KOPT-K1 (cell line): ENCODE data around the gene REEP5.
"Not testable (repeated sequence)": the region's sequence is repeated elsewhere in the genome, so short reads cannot be mapped to it uniquely, and the experiment has no call there.

Source experiments
- H3K27ac ChIP-seq: fragments of 200-600 bp; sonication (generic); 2 replicates; pipeline ENCODE4 v1.5.1; 2016; ENCODE audit warnings: antibody characterized with exemption, mild to moderate bottlenecking, low read depth, low read length; ENCODE audit not compliant: poor library complexity, severe bottlenecking
- H3K36me3 ChIP-seq: fragments of 200-600 bp; sonication (generic); 2 replicates; pipeline ENCODE4 v1.5.1; 2017; ENCODE audit warnings: antibody characterized with exemption, mild to moderate bottlenecking, low read length, moderate library complexity; ENCODE audit not compliant: insufficient read depth
- H3K9me3 ChIP-seq: fragments of 200-600 bp; sonication (generic); 2 replicates; pipeline ENCODE4 v1.5.1; 2017; ENCODE audit warnings: antibody characterized with exemption, low read length, mild to moderate bottlenecking; ENCODE audit not compliant: insufficient read depth, poor library complexity, severe bottlenecking

REEP5 gene

DNA sequence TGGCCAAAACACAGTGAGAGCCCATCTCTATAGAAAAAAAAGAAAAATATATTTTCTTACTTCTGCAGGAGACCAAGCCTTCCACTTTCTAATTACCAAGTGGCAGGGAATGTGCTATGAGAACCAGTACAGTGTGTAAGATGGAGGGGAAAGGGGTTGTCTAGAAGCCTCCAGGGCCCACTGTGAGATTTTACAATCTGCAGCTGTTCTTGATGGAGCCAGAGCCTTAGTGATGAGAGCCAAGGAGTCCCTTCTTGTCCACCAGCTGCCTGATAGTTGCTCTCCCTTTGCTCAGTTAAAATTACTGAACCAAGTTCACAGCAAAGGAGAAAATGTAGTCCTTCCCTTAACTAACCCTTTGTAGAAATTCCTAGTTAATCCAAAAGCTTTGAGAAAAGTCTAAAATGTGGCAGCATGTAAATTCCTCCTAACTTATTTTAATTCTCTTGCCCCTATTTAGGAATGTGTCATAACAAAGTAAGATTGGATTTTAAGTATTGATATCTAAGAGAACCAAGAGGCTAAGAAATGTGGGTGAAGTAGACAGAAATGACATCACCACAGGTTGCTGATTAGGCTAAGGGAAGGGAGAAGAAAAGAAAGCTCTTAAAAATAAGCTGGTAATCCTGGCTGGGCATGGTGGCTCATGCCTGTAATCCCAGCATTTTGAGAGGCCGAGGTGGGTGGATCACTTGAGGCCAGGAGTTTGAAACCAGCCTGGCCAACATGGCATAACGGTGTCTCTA lies 41.6 kb downstream of the REEP5 start:
- no peak overlapping the region for H3K27ac ChIP-seq
- H3K36me3 ChIP-seq, result peaks cover 84% of the 10 kb centered on the region

DNA sequence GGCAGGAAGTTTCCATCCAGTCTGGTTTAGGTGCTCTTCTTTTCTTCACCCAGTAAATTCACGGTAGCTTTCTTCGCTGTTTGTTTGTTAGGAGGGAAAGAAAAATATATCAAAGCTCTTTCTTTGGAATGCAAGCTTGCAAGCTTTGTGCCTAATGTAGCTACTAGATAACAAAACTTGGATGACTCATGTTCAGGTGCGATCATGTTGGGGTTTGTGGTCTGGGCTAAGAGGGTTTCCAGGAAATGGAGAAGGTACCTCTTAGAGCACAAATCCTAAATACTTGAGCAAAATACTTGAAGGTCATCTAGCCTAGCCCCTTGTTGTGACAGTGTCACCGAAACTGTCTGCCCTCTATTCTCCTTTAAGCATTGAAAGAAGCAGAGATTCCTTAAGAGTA lies 43.3 kb downstream of the REEP5 start:
- Histone ChIP-seq H3K27ac (peak overlapping the region; percentile 30), H3K9me3 (no peaks in the 10 kb centered on the region), H3K36me3 (peaks cover 84% of the 10 kb centered on the region)

More for the DNA sequence above, 41.6 kb downstream of the REEP5 start:
- H3K9me3 ChIP-seq, result no peaks in the 10 kb centered on the region

DNA sequence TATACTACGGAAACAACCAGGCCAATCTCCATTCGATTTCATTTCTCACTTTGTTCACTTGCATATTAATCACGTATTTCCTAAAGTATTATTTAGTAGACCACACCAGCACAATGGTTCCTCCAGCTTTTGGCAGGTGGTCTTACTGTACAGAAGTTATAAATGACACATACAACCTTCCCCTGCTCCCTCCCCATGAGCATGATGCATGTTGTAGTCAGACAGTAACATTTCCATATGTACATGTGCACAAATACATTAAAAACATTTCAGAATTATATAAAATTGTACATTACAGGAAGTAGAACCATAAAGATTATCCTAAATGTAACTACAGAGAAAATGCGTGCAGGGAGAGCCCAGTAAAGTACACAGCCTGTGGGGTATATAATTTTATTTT lies 43.9 kb downstream of the REEP5 start:
- Histone ChIP-seq H3K9me3 (no peaks in the 10 kb centered on the region), H3K27ac (peak overlapping the region; percentile 30), H3K36me3 (peaks cover 83% of the 10 kb centered on the region)

DNA sequence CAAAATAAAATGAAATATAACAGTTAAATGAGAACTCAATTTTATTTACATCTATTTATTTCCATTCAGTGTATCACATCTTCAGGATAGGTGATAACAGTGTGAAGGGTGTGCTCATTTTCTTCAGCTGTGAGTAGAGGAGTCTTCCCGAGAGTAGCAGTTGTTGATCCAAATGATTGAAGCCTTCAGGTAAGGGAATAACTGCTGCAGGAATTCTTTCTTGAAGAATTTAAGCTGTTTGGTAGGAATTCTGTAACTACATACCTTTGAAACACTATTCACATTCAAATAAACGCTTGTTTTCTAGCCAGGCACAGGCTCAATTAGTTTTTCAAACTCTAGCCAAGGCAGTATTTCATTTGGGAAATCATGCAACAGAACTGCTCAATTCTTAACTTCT lies 45.7 kb downstream of the REEP5 start:
- Histone ChIP-seq H3K27ac (no peak overlapping the region), H3K9me3 (no peaks in the 10 kb centered on the region), H3K36me3 (peaks cover 82% of the 10 kb centered on the region)

DNA sequence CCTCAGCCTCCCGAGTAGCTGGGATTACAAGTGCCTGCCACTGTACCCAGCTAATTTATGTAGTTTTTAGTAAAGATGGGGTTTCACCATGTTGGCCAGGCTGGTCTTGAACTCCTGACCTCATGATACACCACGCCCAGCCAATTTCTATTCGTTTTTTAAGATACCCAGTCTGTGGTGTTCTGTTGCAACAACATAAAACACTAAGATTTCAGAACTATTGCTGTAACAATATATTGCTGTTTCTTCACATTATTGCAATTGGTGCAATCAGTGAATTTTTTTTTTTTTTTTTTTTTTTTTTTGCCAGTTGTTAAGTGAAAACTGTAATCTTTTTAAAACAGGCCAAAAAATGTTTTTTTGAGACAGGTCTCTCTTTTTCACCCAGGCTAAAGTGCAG lies 51.1 kb downstream of the REEP5 start:
- peaks cover 97% of the 10 kb centered on the region for H3K36me3 ChIP-seq
- no peaks in the 10 kb centered on the region for H3K9me3 ChIP-seq
- no peak overlapping the region for H3K27ac ChIP-seq

DNA sequence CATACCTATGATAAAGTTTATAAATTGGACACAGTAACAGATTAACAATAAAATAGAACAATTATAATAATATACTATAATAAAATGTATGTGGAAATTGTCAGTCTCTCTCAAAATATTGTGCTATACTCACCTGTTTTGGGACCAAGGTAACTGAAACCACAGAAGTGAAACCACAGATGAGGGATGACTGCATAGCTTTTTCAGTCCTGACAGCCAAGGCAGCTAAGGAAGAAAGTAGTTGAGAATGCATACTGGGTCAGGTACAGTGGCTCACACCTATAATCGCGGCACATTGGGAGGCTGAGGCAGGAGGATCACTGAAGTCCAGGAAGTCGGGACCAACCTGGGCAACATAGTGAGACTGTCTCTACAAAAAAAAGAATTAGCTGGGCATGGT lies 52.1 kb downstream of the REEP5 start:
- Histone ChIP-seq H3K36me3 (peaks cover 97% of the 10 kb centered on the region), H3K27ac (peak overlapping the region; percentile 30), H3K9me3 (no peaks in the 10 kb centered on the region)

DNA sequence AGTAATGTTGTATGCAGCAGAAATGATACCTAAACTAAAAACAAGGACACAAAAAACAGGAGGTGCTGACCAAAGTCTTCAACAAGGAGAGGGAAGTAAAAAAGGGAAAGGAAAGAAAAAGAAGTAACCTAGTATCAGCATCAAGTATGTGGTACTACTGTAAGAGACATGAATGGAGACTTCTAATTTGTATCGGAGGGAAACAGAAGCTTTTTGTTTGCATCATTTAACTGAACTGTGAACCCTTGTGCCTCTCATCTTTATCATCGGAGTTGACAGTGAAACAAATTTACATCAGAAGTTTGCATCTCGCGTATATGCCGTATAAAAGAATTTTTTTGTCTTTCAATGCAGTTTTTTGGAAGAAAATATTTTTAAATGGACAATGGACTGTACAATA lies 54.6 kb downstream of the REEP5 start:
- Histone ChIP-seq H3K9me3 (no peaks in the 10 kb centered on the region), H3K36me3 (peaks cover 98% of the 10 kb centered on the region), H3K27ac (no peak overlapping the region)

DNA sequence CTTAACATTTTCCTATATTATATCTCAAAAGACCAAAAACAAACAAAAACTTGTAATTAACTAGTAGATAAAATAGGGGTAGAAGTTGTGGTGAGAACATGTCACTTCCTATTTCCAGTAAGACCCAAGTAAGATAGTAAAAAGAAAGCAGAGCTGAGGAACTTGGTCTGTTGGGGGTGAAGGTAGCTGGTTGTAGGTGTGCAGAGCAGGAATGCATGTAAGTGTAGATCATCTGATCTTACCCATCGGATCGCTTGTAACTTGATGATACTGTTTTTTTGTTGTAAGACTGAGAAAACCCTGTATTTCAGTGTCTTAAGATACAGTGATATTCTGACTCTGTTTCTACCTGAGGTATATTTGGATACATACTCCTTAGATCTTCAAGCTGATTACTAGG lies 55.3 kb downstream of the REEP5 start:
- H3K27ac ChIP-seq, result no peak overlapping the region
- no peaks in the 10 kb centered on the region for H3K9me3 ChIP-seq
- peaks cover 92% of the 10 kb centered on the region for H3K36me3 ChIP-seq

DNA sequence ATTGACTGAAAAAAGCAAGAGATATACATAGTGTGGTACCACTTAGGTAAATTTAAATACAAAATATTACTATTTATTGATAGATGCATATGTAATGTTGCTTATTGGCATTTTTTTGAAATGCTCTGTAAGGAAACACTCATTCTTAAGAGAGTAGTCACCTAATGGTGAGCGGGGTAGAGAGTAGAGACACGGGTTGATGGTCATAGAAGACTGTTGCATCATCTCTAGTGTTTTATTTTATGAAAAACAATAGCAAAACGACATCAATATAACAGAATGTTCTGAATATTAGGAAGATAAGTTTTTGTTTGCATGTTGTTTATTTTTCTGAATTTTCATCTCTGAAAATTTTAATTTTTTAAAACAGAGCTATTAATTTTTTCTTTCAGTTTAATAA lies 56.9 kb downstream of the REEP5 start:
- Histone ChIP-seq H3K36me3 (peaks cover 76% of the 10 kb centered on the region), H3K9me3 (no peaks in the 10 kb centered on the region), H3K27ac (no peak overlapping the region)

DNA sequence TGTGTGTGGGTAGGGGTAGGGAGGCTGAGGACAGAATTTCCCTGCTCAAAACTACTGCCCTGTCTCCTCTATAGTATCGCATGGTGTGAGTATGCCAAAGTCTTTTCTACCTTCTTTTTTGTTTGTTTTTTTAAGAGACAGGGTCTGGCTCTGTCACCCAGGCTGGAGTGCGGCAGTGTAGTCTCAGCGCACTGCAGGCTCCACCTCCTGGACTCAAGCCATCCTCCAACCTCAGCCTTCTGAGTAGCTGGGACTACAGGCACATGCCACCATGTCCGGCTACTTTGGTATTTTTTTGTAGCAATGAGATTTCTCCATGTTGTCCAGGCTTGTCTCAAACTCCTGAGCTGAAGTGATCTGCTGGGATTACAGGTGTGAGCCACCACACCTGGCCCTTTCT lies 58.5 kb downstream of the REEP5 start:
- Histone ChIP-seq H3K36me3 (peaks cover 62% of the 10 kb centered on the region), H3K9me3 (no peaks in the 10 kb centered on the region), H3K27ac (no peak overlapping the region)

DNA sequence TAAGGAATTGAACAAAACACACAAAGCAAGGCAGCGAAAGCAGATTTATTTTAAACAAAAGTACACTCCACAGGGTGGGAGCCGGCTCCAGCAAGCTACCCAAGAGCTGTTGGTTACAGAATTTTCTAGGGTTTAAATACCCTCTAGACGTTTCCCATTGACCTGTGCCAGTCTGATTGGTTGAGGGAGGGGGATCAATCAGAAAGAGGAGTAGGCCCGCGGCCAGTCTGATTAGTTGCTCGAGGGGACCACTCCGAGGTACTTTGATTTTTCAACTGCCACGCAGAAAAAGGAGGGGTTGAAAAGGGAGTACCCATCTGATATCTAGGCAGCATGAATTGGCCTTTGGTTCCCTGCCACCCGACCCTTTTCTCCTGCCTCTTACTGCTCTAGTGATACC lies 59.9 kb downstream of the REEP5 start:
- peak overlapping the region; percentile 73 for H3K27ac ChIP-seq
- peaks cover 47% of the 10 kb centered on the region for H3K36me3 ChIP-seq
- no peaks in the 10 kb centered on the region for H3K9me3 ChIP-seq

DNA sequence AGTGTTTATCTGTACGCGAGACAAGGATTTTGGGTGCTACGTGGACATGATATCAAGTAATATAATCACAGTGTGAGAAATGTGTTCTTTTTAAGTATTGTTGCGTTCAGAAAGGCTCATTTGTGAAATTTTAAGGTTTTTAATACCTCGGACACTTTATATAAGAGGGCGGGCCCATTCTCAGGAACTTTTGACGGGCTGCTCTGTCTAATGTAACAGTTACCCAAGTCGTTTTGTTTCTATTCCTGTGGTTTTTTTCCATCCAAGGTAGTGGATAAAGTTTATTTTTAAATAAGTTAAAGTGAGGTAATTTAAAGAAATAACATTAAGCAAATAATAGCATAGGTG lies 60.4 kb downstream of the REEP5 start:
- peak overlapping the region; percentile 73 for H3K27ac ChIP-seq
- no peaks in the 10 kb centered on the region for H3K9me3 ChIP-seq
- peaks cover 42% of the 10 kb centered on the region for H3K36me3 ChIP-seq

DNA sequence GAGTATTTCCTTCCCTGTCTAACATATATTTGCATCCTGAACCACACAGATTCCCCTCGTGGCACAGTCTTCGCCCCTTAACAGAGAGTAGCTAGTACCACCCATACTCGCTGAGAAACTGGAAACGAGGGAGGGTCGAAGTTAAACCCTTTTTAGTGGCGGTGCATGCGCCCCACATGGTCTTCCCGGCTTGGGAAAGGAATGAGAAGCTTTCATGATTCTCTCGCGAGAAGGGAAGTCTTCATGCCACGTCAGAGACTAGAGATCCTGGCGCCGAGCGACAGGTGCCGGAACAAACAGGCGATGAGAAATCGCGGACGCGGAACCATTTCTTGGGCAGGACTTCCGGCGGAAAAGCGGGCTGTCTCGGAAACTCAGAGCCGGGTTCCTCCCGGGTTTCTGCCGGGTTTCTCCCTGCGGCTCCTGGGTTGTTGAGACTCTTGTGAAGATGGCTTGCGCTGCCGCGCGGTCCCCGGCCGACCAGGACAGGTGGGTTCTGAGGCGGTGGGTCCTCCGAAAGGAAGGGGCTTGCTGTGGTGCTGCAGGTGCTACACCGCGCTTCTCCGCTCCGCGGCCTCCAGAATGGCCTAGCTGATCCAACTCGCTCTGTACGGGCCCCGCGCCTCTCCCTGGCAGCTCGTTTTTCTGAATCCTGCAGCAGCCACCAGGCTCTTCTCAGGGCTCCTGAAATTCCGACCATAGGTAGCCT lies 60.9 kb downstream of the REEP5 start, which contains the start of gene SRP19:
SRP19 (plus strand) TSS at position 359 of the 709 bp plus-strand sequence; CDS start at position 449, 90 bp downstream.
- peak within 1 kb of the TSS; percentile 73 for H3K27ac ChIP-seq

DNA sequence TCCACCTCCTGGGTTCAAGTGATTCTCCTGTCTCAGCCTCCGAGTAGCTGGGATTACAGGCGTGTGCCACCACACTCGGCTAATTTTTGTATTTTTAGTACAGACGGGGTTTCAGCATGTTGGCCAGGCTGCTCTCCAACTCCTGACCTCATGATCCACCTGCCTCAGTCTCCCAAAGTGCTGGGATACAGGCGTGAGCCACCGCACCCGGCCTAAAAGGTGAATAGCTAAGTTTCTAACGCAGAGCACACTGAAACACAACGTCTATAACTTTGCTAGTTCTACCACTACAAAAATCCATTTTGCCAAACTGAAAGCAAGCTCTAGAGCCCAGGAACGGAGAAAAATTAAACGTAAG lies 61.5 kb downstream of the REEP5 start:
- Histone ChIP-seq H3K27ac (peak overlapping the region; percentile 73), H3K36me3 (peaks cover 32% of the 10 kb centered on the region)
- not testable (repeated sequence) for H3K9me3 ChIP-seq

More for the DNA sequence above, 60.9 kb downstream of the REEP5 start, which contains the start of gene SRP19:
- Histone ChIP-seq H3K9me3 (no peaks in the 10 kb centered on the region), H3K36me3 (peaks cover 37% of the 10 kb centered on the region)

DNA sequence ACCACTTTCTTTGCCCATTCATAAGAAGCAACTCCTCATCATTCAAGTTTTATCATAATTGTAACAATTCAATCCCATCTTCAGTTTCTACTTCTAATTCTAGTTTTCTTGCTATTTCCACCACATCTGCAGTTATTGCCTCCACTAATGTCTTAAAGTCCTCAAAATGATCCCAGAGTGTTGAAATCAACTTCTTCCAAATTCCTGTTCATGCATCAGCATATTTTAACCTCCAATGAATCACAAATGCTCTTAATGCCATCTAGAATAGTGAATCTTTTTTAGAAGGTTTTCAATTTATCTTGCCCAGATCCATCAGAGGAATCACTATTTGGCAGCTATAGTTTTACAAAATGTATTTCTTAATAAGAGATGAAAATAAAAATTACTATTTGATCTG lies 64.2 kb downstream of the REEP5 start:
- H3K36me3 ChIP-seq, result peaks cover 5% of the 10 kb centered on the region
- peaks cover 13% of the 10 kb centered on the region for H3K9me3 ChIP-seq
- H3K27ac ChIP-seq, result no peak overlapping the region

DNA sequence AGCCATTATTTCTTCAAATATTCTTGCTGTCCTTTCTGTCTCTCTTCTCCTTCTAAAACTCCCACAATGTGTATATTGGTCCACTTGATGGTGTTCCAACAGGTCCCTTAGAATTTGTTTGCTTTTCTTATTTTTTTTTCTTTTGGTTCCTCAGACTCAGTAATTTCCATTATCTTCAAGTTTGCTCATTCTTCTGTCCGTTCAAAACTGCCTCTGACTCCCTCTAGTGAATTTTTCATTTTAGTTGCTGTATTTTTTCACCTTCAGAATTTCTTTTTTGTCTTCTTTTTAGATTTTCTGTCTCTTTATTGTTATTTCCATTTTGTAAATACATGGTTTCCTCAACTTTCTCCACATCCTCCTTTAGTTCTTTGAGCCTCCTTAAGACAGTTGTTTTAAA lies 67.4 kb downstream of the REEP5 start:
- Histone ChIP-seq H3K9me3 (peaks cover 13% of the 10 kb centered on the region), H3K27ac (no peak overlapping the region), H3K36me3 (no peaks in the 10 kb centered on the region)
